GM19452 (cell line): ENCODE data around the gene TMEM263.
"Not testable (repeated sequence)": the region's sequence is repeated elsewhere in the genome, so short reads cannot be mapped to it uniquely, and the experiment has no call there.

Experiments
- ATAC-seq: cut with Tn5 transposase; IDR thresholded peaks from one replicate; pipeline ENCODE4 v1.9.1; 2021; ENCODE audit not compliant: unreplicated experiment

Gene TMEM263

DNA sequence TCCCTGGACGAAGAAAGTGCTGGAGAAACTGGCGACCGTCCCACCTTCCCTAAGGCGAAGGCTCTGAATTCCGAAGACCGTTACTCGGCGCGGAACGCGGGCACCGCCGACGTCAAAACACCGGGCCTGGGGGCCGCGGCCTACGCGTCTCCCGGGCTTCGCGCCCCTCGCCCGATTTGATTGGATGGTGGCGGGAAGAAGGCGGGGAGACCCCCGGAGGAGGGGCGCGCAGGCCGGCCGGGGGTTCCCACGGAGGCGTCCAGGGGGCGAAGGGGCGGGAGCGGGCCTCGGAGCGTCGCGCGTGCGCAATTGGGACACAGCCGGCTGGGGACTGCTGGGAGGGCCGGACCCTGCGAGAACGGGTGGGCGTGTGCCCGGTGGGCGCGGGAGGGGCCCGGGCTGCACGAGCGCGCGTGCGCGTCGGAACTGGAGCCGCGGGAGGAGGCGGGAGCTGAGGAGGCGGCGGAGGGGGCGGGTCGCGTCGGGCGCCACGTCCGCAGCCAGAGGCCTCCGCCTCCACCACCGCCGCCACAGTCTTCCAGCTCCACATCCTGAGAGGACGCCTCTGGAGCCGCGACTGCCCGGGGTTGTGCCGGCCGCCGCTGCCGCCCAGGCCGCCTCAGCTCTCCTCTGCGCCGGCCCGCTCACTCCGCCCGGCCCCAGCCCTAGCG, at the start of gene TMEM263:
Gene TMEM263 (plus strand): TSS at position 531 of the 671 bp plus-strand sequence. CDS start 11,210 bp downstream, outside the sequence.
- ATAC-seq: peak; percentile 74

DNA sequence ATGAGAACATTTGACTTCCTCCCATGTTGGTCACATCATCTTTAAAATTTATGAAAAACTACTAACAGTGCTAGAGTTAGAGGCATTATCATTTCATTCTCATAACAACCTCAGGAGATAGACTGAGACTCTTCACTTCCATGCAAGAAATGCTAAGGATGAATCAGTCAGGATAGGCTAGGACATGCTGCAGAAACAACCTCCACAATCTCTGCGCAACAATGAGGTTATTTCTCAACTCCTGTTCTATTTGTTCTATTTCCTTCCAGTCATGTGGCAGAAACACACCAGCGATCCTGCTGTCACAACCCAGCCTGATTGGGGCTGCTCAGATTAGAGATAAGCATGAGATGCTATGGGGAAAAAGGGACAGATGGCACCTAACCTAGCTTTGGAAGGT, 49.0 kb upstream of the TMEM263 start:
- no peak for ATAC-seq

DNA sequence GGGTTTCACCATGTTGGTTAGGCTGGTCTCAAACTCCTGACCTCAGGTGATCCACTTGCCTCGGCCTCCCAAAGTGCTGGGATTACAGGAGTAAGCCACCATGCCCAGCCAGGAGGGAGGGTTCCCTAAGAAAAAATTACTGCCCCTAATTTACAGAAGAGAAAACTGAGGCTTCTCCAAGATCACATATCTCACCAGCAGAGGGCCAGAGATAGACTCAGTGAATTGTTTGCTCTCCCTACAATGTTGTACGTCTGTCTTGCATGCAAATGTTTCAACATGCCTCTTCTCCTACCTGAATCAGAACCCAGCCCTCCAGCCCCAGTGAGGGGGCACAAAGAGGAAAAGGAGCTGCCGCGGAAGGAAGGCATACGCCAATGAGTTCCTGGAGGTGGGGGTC, 48.3 kb upstream of the TMEM263 start:
- ATAC-seq: no peak

DNA sequence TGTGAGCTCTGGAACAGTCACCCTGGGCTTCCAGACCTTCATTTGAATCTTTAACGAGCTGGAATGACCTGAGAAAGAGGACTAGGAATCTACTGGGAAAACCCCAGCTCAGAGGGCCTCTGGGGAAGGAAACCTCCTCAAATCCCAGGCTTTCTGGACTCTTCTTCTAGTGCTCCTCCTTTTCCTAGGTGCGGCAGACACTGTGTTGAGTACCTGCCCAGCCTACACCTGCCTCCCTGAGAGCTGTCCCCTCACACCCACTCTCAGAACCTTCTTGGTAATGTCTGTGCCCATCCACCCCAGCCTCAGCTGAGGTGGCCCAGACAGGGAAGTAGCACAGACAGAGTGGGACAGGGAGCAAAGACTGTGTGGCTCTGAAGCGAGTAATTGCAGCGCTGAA, 47.9 kb upstream of the TMEM263 start:
- no peak for ATAC-seq

DNA sequence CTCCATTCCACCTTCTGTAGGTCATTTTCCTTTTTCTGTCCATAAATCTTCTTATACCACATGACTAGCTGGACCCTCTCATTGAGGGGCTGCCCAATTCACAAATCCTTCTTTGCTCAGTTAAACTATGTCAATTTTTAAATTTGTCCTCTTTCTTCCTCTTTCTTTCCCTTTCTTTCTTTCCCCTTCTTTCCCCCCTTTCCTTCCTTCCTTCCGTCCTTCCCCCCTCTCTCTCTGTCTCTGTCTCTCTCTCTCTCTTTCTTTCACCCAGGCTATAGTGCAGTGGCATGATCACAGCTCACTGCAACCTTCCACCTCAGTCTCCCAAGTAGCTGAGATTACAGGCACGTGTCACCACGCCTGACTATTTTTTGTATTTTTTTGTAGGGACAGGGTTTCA, 47.1 kb upstream of the TMEM263 start:
- no peak for ATAC-seq

DNA sequence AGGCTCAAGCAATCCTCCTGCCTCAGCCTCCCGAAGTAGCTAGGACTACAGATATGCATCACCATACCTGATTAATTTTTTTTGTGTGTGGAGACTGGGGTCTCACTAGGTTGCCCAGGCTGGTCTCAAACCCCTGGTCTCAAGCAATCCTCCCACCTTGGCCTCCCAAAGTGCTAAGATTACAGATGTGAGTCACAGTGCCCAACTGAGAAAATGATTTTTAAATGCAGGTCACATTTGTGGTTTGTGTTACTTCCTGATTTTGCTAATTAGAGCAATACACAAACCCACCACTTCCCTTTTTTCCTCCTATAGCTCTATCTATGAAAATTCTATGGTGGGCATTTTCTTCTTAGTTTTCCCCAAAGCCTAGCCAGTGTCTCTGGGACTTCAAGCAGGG, 45.5 kb upstream of the TMEM263 start:
- peak; percentile 58 for ATAC-seq

DNA sequence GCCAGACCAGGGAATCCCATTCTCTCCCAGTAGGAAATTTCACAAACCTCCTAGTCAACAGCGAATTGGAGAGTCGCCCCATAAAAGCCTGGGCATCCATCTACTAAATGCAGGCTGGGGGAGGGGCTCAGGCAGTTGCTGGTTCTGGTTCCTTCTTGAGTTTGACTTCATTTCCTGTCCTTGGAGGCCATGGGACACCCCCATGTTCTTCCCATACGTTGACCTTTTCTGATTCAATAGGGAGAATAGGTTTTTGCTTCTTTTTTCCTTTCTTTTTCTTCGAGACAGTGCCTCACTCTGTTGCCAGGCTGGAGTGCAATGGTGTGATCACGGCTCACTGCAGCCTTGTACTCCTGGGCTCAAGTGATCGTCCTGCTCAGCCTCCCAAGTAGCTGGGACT, 44.1 kb upstream of the TMEM263 start:
- no peak for ATAC-seq

DNA sequence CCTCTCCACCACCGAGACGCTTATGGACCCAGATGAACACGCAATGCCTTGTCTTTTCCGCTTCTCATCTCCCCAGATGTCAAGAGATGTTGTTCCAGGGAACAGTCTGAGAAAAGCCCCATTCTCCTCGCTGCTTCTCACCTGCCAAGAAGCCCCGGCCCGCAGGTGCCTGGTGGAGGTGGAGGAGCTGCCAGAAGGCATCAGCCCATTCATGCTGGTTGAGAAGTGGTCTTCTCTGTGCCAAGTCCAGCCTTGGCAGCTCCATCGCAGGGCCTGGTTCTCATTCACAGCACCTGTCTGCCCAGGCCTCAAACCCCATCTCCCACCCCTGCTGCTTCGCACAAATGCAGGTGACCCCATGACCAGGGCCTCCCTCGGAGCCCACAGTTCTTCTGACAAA, 42.3 kb upstream of the TMEM263 start:
- no peak for ATAC-seq

DNA sequence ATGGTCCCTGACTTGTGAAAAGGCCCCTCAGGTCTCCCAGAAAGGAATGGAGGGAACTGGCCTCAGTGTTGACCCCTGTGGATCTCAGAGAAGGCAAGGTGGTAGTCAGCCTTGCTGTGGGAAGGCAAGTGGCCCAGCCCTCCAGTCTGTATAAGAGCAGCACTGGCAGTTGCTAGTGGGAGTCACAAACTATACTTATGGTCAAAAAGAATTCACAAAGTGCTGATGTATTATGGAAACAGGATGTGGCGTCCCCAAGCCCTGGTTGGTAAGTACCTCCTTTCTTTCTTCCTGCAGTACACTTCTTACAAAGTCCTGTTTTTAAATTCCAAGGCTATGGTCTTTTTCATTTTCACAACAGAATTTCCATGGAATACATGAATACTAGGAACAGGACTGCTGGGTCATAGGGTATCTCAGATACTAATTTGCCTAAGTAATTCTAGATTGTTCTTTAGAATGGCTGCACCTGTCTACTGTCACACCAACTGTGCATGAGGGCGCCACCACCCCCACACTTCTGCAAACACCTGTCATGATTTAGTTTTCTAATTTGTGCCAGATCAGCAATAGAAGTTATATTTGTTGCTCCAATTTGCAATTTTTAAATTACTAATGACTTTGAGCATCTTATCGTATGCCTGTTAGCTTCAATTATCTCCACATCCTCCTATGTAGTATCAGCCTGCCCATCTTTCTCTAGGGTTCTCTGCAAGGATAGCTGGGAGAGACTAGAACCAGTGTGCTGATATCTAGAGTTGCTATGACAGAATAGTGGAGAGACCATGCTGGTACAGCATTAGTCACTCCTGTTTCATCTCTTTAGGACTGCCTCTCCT, 40.7 kb upstream of the TMEM263 start:
- peak; percentile 74 for ATAC-seq

DNA sequence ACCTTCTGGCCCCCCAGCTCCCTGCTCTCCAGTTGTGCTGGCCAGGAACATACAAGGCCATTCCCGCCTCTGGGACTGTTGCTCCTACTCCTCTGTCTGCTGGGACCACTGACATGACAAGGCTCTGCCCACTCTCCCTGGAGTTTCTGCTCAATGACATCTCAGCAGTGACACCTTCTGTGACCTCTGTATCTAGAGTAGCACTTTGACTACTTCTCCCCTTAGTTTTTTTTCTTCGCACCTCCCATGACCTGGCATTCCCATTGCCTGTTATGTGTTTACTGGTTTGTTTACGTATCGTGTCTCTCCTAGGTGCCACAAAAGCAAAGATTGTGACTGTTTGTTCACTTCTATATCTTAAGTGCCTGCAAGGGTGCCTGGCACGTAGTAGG, 40.1 kb upstream of the TMEM263 start:
- ATAC-seq: no peak

DNA sequence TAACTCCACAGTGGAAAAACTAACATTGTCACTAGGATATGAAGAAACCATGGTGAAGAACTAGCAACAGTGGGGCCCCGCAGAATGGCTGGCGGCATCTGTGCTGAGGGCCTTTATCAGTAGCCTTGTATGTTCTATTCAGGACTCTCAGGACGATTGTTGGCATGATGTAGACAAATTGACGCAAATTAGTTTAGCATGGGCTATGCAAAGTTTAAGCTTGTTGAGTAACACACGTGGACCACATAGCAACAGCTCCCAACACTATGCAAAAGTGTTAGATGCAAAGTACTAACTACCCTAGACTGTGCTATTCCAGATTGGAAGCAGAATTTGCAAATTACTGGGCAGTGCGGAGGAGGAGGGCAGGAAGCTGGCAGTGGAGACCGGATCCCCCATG, 38.2 kb upstream of the TMEM263 start:
- ATAC-seq: no peak

DNA sequence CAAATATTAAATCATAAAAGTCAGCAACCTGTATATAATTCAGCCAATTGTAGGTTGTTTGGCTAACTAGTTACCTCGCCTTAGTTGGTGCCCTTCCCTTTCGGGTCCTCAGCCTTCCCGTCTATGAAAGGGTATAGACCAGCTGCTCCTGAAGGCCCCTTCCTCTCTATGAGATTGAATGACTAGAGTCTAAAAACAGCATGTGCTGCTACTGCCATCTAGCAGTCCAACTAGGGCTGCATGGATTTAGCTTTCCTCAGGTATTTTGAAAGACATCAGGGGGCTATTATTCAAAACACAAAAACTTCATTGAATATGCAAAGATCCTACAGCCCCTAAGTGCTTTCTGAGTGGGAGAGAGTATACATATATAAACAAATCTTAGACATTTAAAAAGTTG, 37.0 kb upstream of the TMEM263 start:
- ATAC-seq: no peak

DNA sequence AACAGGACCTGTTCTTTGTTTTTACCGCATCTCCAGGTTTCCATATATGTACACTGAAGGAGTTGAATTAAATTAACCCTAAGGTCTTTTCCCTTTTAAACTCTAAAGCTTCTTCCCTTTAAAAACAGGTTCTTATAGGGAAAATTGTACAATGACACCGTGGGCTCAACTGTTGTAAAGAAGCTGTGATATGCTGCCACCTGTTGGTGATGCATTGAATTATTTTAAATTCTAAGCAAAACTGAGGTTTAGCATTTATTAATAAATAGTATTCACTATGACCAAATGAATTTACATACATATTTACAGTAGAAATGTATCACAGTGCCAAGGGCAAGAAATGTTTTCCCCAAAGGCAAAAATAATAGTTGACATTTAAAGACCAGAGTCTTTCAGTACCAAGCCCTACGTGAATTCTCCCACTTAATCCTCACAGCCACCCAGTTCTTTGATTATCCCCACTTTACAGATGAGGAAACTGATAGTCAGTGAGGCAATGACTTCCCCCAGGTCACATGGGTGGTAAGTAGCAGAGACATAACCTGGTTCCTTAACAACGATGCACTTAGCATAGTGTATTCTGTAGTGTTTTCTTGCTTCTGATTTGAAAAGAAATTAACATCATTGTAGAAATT, 35.7 kb upstream of the TMEM263 start:
- ATAC-seq: no peak

DNA sequence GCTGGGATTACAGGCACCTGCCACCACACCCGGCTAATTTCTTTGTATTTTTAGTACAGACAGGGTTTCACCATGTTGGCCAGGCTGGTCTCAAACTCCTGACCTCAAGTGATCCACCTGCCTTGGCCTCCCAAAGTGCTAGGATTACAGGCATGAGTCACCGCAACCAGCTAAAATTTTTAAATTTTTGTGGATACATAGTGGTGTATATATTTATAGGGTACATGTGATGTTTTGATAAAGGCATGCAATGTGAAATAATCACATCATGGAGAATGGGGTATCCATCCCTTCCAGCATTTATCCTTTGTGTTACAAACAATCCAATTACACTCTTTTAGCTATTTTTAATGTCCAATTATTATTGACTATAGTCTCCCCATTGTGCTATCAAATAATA, 33.7 kb upstream of the TMEM263 start:
- ATAC-seq: not testable (repeated sequence)

DNA sequence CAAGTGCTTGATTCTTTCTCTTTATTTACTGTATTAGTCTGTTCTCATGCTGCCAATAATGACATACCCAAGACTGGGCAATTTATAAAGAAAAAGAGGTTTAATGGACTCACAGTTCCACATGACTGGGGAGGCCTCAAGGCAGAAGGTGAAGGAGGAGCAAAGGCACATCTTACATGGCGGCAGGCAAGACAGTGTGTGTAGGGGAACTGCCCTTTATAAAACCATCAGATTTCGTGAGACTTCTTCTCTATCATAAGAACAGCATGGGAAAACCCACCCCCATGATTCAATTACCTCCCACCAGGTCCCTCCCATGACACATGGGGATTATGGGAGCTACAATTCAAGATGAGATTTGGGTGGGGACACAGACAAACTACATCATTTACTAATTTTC, 32.1 kb upstream of the TMEM263 start:
- not testable (repeated sequence) for ATAC-seq

DNA sequence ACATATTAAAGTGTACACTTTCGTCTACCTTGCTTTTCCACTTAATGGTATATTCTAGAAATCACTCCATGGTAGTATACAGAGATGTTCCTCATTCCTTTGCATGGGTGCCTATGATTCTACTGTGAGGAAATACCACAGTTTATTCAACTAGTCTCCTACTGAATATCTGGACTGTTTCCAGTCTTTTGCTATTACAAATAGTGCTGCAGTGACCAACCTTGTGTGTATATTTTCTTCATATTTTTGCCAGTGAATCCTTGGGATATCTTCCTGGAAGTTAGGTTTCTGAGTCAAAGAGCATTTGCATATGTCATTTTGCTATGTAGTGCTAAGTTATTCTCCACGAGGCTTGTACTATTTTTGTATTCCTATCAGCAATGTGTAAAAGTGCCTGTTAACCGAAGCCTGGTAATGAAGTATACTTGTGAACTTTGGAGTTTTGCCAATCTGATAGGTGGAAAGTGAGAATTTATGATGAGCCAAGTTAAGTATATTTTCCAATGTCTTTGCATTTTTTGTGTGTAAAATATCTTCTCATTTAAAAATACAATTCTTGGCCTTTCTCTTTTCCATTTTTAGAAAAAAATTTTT, 31.3 kb upstream of the TMEM263 start:
- ATAC-seq: no peak

DNA sequence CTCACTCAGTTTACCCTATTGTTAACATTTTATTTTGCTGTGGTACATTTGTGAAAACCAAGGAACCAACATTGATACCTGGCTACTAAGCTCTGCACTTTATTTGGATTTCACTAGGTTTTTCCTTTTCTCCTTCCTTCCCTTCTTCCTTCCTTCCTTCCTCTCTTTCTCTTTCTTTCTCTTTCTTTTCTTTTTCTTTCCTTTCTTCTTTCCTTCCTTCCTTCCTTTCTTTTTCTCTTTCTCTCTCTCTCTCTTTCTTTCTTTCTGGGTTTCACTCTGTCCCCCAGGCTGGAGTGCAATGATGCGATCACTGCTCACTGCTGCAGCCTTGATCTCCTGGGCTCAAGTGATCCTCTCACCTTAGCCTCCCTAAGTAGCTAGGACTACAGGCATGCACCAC, 29.1 kb upstream of the TMEM263 start:
- ATAC-seq: no peak

DNA sequence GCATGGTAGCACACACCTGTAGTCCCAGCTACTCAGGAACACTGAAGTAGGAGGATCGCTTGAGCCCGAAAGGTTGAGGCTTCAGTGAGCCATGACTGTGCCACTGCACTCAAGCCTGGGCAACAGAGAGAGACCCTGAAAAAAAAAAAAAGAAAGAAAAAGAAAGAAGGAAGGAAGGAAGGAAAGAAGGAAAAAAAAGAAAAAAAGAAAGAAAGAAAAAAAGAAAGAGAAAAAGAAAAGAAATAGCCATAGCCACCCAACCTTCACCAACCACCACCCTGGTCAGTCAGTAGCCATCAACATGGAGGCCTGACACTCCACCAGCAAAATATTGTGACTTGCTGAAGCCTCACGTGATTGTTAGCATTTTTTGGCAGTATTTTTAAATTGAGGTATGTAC, 21.4 kb upstream of the TMEM263 start:
- ATAC-seq: no peak

DNA sequence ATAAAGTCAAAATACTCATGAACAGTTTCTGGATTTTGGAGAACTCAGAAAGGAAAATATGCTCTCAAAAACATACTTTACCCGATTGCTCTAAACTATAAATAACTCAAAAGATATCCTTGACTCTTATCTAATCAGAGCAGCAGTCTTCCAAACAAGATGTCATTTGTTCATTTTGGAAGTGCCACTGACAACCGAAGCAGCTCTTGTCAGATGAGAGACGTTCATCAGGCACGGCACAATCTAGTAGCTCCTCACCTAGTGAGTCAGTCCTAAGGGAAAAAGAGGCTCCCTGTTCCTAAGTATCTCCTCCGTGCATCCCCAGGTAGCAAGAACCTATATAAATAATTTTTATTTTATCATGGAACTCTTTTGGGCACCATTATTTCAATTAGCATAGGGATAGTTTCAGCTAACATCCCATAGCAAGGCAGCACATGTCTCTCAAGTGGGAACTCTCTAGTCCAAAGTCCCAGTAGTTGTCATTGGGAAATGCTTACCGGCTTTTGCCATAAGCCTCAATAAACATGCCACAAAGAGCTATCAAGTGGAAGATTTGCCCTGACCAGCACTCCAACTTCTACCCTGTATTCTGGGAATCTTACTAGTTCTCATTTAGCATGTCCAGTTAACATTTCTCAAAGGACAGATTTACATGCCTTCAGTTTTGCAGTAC, 14.1 kb upstream of the TMEM263 start:
- ATAC-seq: no peak

DNA sequence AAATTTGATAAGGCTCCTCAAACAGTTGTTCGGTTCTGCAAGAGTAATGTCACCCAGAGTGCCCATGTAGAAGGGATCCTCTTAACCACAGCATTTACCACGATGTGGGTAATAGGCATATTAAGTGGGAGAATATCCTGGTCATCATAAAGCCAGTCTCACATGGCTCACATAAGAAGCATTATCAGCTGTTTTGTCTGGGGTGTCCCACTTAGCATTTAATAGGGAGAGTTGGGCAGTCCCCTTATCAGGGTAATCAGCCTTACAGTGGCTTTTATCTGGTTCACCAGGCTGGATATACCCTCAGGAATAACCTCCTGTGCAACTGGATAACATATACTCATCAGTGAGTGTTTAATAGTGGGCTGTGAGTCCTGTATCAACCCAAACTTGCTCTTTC, 12.9 kb upstream of the TMEM263 start:
- no peak for ATAC-seq

DNA sequence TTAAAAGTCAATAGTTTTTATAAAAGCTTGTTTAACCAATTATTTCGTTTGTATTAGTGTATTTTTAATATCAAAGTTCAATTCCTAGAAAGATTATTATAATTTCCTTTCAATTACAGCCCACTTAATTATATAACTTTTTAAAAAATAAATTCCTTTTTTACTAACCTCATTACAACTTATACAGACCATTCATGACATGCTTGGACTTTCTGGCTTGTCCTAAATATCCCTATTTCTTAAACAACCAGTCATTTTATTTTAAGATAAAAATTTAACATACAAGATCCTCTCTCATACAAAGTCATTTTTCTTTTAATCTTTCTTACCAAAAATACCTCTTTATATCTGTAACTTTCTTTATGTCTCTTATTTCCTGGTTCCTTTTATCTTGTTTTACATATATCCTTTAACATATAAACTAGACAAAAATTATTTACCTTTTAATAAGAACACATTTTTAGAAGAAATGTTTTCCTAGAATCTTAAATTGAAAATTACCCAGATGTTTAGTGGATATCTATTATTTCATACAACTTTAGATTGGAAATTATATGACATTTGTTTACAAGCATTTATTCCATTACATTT, 10.4 kb upstream of the TMEM263 start:
- no peak for ATAC-seq
